LNCAP (cell line): ENCODE results near the gene ACOX2.

Experiments used
- CTCF ChIP-seq: fragments of 450-650 bp; IDR thresholded peaks from 2 replicates; pipeline ENCODE4 v1.5.1; 2017; ENCODE audit warnings: mild to moderate bottlenecking

Gene ACOX2

GRCh38 chr3:58556761-58557221 lies 19.8 kb upstream of the ACOX2 start:
- no peak for TF ChIP-seq CTCF

GRCh38 chr3:58556001-58556400 lies 19.0 kb upstream of the ACOX2 start:
- TF ChIP-seq CTCF: no peak

- no peak for TF ChIP-seq CTCF
These were observed 18.2 kb upstream of the ACOX2 start for GRCh38 chr3:58555203-58555602.

- no peak for TF ChIP-seq CTCF
These were observed 16.0 kb upstream of the ACOX2 start for GRCh38 chr3:58553003-58553402.

GRCh38 chr3:58551636-58552180 lies 14.7 kb upstream of the ACOX2 start:
- no peak for TF ChIP-seq CTCF

DNA sequence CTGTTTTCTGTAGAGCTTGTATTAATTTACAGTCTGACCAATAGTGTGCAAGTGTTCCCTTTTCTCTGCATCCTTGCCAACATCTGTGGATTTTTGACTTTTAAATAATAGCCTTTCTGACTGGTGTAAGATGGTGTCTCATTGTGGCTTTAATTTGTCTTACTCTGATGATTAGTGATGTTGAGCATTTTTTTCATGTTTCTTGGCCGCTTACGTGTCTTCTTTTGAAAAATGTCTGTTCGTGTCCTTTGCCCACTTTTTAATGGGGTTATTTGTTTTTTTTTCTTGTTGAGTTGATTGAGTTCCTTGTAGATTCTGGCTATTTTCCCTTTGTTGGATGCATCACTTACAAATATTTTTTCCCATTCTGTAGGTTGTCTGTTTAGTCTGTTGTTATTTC lies 7.6 kb upstream of the ACOX2 start:
- no peak for TF ChIP-seq CTCF

- no peak for TF ChIP-seq CTCF
These were observed 3.3 kb upstream of the ACOX2 start for GRCh38 chr3:58540176-58540858.

- no peak for TF ChIP-seq CTCF
These were observed 2.6 kb upstream of the ACOX2 start for GRCh38 chr3:58539626-58540025.
